K562 (cell line): ENCODE measurements around the gene PCDH7.

Experiments
- FOXJ2 ChIP-seq: fragments of 200-800 bp; sonication (Bioruptor generic); IDR thresholded peaks from 2 replicates; pipeline ENCODE4 v1.6.1; 2016; ENCODE audit warnings: missing genetic modification characterization, missing compliant biosample characterization
- GABPB1 ChIP-seq: sonication (generic); formaldehyde crosslinking; IDR thresholded peaks from 2 replicates; pipeline ENCODE4 v1.8.0; 2022; ENCODE audit warnings: mild to moderate bottlenecking, missing genetic modification reagents
- HDAC6 ChIP-seq: IDR thresholded peaks from 2 replicates; pipeline ENCODE4 v1.6.1; 2012; ENCODE audit warnings: low read depth, mild to moderate bottlenecking, control low read depth, inconsistent platforms, low read length, moderate library complexity
- IFI16 ChIP-seq: fragments of 250-450 bp; sonication (Bioruptor Pico); IDR thresholded peaks from 2 replicates; pipeline ENCODE4 v2.1.2; 2022; ENCODE audit warnings: mild to moderate bottlenecking, inconsistent platforms
- IRF9 ChIP-seq: fragments of 450-650 bp; IDR thresholded peaks from 2 replicates; pipeline ENCODE4 v1.6.1; 2016; ENCODE audit warnings: missing biosample characterization, missing genetic modification characterization
- SIN3A ChIP-seq, 2 experiments: fragments of 150-350 bp in 1 of 2; IDR thresholded peaks; 2 replicates each; pipeline ENCODE4 v1.6.1; 2011 to 2016; ENCODE audit warnings: borderline replicate concordance in 2 of 2, low read depth in 2 of 2, low read length in 2 of 2, mild to moderate bottlenecking in 2 of 2, moderate library complexity in 2 of 2; ENCODE audit not compliant: control insufficient read depth in 1 of 2

DNA sequence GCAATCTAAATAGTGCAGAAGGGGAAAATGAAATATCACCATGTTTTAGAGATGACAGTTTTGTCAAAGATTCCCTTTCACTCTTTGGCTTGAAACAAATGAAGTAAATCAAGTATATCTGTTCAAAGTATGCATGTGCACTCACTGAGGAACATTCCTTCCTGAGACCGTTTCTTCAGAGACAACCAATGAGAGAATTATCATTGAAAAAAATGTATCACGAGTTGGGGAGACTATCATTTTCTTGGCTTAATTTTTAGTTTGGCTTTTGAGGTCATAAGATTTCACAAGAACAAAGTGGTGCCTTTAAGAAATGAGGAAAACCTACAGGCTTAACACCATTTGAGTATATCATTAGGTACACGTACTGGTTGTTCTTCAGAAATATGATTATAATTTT lies 56.3 kb downstream of the PCDH7 start:
- no peak for TF ChIP-seq SIN3A (IDR thresholded peaks at IDR 0.05; ENCODE audit: borderline replicate concordance in 2 of 2, control insufficient read depth in 1 of 2, low read depth in 2 of 2, low read length in 2 of 2)
- TF ChIP-seq HDAC6 = no peak
- no peak for TF ChIP-seq GABPB1
- no peak for TF ChIP-seq FOXJ2 (tag)
- TF ChIP-seq IRF9 = no peak
- TF ChIP-seq IFI16 (CRISPR knock-in tag) = no peak
